GM21825 (cell line): ENCODE data around the gene FOXE3.

Experiments used
- ATAC-seq: cut with Tn5 transposase; IDR thresholded peaks from one replicate; pipeline ENCODE4 v1.9.1; 2021; ENCODE audit warnings: mild to moderate bottlenecking, moderate library complexity; ENCODE audit not compliant: unreplicated experiment

FOXE3 gene

GRCh38 chr1:47403321-47403910, 12.7 kb upstream of the FOXE3 start:
- no peak for ATAC-seq

- ATAC-seq, result no peak
Observed at GRCh38 chr1:47405697-47406096, 10.4 kb upstream of the FOXE3 start.

GRCh38 chr1:47406966-47407365, 9.1 kb upstream of the FOXE3 start:
- ATAC-seq, result no peak

- no peak for ATAC-seq
Observed at GRCh38 chr1:47407481-47407880, 8.6 kb upstream of the FOXE3 start.

- no peak for ATAC-seq
Observed at GRCh38 chr1:47409311-47410067, 6.6 kb upstream of the FOXE3 start.

- no peak for ATAC-seq
Observed at GRCh38 chr1:47410068-47410455, 6.0 kb upstream of the FOXE3 start.

- no peak for ATAC-seq
Observed at GRCh38 chr1:47411436-47411835, 4.6 kb upstream of the FOXE3 start.

- no peak for ATAC-seq
Observed at GRCh38 chr1:47412437-47412836, 3.6 kb upstream of the FOXE3 start.

- ATAC-seq, result no peak
Observed at GRCh38 chr1:47416319-47417169, 459 bp downstream of the FOXE3 start.

GRCh38 chr1:47417170-47418044, 1.3 kb downstream of the FOXE3 start:
- ATAC-seq, result no peak

GRCh38 chr1:47418122-47418521, 2.0 kb downstream of the FOXE3 start:
- no peak for ATAC-seq

- ATAC-seq, result no peak
Observed at GRCh38 chr1:47418681-47419325, 2.7 kb downstream of the FOXE3 start.

- no peak for ATAC-seq
Observed at GRCh38 chr1:47420547-47420946, 4.5 kb downstream of the FOXE3 start.

GRCh38 chr1:47423872-47424271, 7.8 kb downstream of the FOXE3 start:
- ATAC-seq, result no peak

- no peak for ATAC-seq
Observed at GRCh38 chr1:47424336-47424982, 8.4 kb downstream of the FOXE3 start.

- ATAC-seq, result no peak
Observed at GRCh38 chr1:47431534-47431933, 15.4 kb downstream of the FOXE3 start.

GRCh38 chr1:47432071-47433036, 16.3 kb downstream of the FOXE3 start:
- ATAC-seq, result no peak

GRCh38 chr1:47433037-47433421, 16.9 kb downstream of the FOXE3 start:
- ATAC-seq, result no peak
